ENCODE data around the gene MAP2K5.

- TF ChIP-seq CTCF (conservative IDR thresholded peaks at IDR 0.05): no peak
- no peak for TF ChIP-seq ZFX (IDR thresholded peaks at IDR 0.05)
Measured at GRCh38 chr15:67745073-67746006, 202.8 kb downstream of the MAP2K5 start.
